GM19438 (cell line): ENCODE measurements around the gene PPP4C.

Experiments used
- ATAC-seq: cut with Tn5 transposase; IDR thresholded peaks from one replicate; pipeline ENCODE4 v1.9.1; 2021; ENCODE audit warnings: low read depth; ENCODE audit not compliant: unreplicated experiment

Gene PPP4C

DNA sequence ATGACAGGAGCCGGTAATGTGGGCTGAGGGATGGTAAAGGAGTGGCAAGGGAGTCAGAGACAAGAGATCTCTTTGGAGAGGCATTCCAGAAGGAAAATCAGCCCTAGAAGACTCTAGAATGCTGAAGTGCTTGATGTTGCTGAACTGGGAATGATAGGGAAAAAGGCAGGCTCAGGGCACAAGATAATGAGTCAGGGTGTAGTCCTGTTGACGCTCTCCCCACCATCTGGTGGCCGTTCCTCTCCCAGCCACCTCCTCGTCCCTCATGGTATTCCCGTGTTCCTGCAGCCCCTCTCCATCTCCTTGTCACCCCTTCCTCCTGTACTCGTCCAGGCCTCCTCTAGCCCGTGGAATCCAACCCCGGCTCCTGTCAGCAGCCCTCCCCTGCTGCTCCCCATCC, 21.3 kb upstream of the PPP4C start:
- ATAC-seq, result no peak

DNA sequence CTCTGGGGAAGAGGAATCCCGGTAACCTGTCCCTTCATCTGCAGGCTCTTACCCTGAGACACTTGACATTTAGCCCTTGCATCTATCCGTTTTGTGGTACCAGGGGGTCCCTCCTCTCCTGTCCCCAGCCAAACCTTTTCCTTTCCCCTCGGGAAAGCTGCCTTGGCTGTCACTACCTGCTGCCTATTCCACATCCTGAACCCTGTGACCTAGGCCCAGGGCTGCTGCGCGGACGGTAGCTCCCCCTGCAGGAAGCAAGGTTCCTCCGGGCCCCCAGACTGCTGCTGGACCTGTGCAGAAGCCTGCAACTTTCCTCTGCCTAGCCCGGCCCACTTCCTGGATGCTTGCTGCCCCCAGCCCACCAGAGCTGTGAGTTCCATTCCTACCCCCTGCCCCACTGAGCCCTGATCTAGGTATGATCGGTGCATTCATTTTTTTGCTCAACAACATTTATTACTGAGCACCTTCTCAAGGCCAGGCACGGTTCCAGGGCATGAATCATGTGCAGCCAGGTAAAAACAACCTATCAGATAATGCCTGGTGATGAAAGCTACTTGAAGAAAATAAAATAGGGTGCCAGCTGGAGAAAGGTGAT, 20.7 kb upstream of the PPP4C start:
- ATAC-seq, result no peak

DNA sequence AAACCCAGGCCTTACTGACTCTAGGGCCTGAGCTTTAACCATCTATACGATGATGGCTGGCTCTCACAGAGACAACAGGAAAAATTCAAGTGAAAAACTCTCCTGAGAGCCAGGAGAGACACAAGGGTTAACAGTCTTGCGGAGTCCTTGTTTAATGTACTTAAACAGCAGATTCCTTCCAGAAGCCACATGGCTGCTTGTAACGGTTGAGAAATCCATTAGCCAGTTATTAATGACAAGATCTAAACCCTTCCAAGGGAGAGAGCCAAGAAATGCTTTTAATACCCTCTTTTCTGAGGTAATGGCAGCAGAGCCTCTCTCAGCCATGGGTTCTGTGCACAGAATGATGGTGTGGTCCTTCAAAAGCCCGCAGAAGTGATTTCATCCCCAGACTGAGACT, 15.4 kb upstream of the PPP4C start:
- no peak for ATAC-seq

DNA sequence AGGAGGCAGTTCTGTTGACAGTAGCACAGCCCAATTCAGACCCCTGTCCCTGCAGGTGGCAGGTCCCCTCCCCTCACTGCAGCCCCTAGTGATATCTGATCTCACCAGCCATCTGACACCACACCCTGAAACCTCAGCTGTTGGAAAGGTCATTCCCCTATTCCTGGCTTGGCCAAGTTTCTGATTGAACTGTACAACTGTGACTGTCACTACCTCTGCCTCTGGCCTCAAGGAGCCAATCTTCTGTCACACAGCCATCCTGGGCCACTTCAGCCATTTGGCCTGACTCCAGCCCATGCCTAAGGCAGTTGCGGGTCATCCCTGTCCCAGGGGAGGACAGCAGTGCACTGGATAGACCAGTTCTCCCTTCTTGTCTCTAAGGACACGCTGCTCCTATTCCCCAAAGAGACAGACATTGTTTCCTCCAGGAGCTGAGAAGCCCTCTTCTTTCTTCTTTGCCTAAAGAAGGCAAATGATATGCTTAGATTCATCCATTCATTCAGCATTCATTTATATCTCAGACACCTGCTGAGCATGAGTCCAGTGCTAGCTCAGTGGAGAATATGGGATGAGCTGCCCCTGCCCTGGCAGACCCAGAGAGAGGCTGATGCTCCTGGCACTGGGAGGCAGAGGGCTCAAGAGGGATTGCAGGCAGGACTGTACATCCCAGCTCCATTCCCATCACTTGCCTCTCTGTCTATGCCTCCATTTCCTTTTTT, 14.8 kb upstream of the PPP4C start:
- ATAC-seq, result no peak

DNA sequence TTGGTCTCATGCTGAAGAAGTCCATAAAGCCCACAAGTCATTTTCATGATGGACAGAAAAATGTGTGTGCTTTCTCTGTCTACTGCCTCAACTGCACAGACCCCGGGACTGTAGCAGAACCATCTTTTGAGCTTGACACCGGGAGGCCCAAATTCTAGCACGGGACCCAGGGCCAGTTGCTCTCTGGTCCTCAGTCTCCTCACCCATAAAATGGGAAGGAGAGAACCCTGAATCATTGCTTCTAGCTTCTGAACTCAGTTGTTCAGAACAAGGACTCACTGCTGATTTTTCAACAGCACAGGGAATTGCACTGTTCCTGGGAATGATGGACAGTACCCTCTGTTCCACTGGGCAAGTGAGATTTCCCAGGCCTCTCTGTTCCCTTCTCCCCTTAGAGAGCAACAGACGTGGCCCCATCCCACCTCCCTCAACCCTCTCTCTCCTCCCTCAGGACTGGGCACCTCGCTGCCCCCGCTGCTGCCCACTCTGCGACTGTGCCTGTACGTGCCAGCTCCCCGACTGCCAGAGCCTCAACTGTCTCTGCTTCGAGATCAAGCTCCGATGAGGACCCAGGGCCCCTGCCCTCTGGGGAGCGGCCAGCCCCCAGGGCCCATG, 12.4 kb upstream of the PPP4C start:
- no peak for ATAC-seq

DNA sequence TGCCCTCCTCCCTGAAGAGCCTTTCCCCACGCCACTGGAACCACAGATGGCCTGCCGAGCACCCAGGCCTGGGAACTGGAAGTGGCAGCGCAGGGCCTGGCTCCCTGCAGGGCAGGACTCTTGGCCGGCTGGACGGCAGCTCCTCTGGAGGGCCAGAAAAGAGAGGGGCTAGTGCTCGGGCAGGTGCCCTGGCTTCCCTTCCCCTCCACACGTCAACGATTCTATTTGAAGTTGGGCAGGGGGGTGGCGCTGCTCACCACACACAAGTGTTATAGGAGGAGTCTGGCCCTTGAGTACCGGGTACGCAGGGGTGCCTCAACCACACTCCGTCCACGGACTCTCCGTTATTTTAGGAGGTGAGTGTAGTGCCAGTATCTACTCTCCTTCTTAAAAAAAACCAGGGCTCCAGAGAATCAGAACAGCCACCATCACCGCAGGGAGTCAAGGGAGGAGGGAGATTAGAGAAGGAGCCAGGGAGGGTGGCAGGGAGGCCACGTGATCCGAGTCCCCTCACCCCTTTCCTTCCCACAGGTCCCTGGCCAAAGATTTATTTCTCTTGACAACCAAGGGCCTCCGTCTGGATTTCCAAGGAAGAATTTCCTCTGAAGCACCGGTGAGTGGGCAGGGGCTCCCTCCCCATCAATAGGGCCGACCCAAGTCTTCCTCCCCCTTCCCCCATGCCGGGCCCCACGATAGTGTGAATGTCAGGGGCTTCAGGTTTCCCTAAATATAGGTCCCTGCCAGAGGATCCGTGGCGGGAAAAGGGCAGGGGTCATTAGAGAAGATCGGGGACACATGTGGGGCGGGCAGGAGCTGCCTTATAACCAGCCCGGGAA, 11.7 kb upstream of the PPP4C start:
- peak; percentile 34 for ATAC-seq

DNA sequence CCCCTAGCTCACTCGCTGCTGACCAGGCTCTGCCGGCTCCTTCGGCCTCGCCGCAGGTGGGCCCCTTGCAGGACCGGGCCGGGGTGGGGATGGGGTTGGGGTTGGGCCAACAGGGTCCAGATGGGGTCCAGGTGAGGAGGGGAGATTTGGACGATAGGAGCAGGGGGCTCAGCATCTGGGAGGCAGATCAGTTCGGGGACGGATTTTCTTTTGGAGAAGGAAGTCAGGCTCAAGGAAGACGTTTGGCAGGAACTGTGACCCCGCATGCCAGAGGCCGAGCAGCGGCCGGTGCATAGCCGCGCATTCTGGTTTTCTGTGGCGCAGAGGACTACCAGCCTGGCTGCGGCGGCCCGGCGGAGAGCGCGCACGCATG, 11.1 kb upstream of the PPP4C start:
- no peak for ATAC-seq

DNA sequence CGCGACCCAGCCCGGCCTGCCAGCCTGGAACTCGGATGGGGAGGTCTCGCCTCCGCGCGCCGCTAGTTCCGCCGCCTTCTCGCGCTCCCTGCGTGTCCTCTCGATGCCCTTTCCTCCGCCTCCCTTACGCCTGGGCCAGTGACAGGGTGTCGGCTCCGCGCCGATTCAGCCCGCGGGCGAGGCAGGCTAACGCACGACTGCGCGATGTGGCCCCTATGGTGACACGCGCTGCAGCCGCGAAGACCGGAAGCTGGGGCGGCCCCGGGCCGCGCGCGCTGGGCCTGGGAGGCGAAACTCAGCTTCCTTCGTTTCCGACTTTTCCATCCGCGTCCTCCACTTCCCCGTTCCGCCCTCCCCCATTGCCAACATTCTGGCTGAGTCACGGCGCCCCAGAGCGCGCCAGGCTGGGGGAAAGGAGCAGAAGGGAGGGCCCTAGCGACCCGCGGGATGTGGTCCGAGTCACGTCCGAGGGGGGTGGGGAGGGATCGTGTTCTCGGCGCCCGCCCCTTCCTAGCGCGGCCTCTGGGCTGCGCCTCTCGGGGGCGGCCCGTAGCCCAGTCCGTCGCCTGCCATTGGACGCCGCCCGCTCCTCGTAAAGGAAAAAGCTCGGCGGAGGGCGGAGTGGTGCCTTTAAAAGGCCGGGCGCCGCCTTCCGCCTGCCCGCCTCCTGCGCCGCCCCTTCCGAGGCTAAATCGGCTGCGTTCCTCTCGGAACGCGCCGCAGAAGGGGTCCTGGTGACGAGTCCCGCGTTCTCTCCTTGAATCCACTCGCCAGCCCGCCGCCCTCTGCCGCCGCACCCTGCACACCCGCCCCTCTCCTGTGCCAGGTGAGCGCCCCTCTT, 10.5 kb upstream of the PPP4C start, which contains the start of gene ALDOA:
TSS of gene ALDOA (plus strand) at position 659 of the 841 bp plus-strand sequence. CDS start 1,138 bp downstream, outside the sequence.
- peak; percentile 66 for ATAC-seq

DNA sequence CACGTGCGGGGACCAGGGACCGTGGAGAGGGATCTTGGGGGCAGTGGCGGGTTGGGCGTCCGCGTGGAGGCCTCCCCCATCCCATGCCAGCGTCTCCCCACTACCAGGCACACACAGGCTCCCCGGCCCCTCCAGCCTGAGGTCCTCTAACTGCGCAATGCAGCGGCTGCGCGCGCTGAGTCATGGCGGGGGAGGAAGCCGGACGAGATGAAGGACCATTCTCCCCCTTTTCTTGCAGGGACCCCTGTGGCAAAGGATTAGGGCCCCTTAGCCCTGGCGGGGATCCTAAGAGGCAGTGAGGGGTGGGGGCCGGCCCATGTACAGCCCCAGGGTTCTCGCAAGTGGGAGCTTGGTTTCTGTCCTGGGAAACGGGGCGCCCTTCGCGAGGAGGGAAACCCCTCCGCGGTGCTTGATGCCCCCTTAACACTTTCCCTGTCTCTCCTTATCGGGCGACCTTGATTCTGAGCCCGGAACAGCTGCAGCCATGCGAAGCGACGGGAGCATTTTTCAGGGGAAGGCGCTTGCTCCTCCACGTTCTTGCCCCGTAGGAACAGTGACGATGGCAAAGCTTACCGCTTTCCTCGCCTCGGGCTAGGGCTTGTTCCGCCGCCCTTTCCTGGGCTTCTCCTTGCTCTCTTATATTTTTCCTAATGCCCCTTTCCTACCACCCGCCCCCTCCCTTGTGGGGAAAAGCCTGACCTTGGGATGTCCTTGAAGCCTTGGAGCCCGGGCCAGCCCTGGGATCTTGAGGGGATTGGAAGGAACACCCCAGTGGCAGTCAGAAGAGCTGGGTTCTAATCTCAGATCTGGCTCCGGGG, 9.6 kb upstream of the PPP4C start:
- ATAC-seq, result no peak

DNA sequence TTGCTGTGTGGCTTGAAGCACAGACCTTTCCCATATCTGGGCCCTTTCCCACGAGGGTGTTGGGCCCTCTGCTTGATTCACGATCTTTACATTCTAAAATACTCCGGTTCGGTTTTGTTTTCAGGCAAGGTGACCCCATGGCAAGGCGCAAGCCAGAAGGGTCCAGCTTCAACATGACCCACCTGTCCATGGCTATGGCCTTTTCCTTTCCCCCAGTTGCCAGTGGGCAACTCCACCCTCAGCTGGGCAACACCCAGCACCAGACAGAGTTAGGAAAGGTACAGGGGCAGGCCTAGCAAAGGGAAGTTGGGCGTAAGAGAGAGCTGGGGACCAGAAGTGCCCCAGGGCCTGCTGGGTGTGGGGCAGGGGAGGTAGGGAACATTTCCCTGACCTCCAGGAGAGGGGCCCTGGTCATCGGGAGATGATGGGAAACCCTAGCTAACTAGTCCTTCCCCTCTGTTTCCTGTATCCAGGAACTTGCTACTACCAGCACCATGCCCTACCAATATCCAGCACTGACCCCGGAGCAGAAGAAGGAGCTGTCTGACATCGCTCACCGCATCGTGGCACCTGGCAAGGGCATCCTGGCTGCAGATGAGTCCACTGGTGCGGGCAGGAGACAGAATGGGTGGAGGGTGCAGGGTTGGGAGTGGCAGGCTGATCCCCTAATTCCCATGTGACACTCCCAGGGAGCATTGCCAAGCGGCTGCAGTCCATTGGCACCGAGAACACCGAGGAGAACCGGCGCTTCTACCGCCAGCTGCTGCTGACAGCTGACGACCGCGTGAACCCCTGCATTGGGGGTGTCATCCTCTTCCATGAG, 8.8 kb upstream of the PPP4C start:
- no peak for ATAC-seq

DNA sequence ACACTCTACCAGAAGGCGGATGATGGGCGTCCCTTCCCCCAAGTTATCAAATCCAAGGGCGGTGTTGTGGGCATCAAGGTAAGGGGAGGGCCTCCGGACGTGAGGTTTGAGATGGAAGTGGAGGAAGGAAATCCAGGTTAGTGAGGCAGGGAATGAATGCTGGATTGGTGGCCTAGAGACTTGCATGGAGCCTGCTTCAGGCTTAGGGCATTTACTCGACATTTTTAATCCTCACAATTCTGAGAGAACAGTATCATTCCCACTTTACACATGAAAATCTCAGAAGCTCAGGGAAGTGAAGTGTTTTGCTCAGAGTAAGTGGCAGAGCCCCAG, 8.2 kb upstream of the PPP4C start:
- no peak for ATAC-seq

DNA sequence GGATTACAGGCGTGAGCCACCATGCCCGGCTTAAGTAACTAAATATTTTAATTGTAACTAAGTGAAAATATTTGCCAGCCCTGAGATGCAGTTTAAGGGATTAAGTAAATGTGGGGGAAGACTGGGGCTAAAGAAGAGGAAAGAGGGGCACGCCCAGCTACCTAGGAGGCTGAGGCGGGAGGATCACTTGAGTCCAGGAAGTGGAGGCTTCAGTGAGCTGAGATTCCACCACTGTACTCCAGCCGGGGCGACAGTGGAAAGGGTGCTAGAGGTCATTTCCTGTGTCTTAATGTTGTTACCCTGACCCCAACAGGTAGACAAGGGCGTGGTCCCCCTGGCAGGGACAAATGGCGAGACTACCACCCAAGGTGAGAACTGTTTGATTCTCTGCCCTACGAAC, 7.5 kb upstream of the PPP4C start:
- ATAC-seq, result no peak

DNA sequence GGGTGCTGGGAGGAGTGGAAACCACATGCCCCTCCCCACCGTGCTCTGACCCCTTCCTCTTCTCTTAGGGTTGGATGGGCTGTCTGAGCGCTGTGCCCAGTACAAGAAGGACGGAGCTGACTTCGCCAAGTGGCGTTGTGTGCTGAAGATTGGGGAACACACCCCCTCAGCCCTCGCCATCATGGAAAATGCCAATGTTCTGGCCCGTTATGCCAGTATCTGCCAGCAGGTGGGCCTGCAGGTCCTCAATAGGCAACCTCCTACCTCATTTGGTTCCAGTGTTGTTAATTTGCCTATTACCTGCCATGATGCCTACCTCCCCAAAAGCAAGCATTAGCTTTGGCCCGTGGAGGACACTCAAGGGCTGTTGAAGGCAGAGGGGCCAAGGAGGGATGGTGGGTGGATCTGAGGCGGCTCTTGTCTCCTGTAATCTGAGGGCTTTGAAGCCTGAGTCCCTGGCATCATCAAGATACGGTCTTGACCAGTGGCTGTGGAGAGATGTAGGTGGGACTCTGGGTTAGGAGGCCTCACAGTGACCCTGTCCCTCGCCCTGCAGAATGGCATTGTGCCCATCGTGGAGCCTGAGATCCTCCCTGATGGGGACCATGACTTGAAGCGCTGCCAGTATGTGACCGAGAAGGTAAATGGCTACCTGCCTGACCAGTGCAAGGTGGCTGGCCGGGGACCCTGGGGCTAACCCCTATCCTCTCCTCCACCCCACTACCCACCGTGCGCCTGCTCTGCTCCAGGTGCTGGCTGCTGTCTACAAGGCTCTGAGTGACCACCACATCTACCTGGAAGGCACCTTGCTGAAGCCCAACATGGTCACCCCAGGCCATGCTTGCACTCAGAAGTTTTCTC, 6.8 kb upstream of the PPP4C start:
- ATAC-seq, result no peak

DNA sequence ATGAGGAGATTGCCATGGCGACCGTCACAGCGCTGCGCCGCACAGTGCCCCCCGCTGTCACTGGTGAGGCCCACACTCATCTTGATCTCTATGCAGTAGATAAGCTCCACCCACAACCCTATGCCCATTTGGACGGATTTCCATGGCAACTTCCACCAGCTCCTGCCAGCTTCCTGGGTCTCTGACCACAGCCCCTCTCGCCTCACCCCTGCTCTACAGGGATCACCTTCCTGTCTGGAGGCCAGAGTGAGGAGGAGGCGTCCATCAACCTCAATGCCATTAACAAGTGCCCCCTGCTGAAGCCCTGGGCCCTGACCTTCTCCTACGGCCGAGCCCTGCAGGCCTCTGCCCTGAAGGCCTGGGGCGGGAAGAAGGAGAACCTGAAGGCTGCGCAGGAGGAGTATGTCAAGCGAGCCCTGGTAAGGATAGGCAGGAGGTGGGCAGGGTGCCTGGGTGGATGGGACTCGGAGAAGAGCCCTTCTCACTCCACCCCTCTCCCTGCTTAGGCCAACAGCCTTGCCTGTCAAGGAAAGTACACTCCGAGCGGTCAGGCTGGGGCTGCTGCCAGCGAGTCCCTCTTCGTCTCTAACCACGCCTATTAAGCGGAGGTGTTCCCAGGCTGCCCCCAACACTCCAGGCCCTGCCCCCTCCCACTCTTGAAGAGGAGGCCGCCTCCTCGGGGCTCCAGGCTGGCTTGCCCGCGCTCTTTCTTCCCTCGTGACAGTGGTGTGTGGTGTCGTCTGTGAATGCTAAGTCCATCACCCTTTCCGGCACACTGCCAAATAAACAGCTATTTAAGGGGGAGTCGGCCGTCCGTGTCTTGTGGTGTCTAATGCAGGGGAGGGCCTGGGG, 6.0 kb upstream of the PPP4C start:
- no peak for ATAC-seq

DNA sequence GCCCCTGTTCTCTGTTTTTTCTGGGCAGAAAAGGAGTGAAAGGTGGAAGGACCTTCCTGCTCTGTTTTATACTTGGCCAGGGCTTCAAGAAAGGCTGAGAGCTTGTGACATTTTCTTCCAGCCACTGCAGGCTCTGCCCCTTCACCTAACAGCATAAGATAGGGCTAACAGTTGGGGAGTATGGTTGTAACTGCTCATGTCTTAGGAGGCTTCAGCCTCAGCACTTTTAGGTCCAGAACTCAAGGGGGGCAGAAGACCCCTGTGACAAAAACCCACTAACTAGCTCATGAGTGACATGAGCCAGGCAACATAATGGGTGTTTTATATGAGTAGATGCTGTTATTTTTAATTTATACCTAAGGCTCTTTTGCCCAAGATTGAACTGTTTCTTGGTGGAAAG, 5.3 kb upstream of the PPP4C start:
- no peak for ATAC-seq

DNA sequence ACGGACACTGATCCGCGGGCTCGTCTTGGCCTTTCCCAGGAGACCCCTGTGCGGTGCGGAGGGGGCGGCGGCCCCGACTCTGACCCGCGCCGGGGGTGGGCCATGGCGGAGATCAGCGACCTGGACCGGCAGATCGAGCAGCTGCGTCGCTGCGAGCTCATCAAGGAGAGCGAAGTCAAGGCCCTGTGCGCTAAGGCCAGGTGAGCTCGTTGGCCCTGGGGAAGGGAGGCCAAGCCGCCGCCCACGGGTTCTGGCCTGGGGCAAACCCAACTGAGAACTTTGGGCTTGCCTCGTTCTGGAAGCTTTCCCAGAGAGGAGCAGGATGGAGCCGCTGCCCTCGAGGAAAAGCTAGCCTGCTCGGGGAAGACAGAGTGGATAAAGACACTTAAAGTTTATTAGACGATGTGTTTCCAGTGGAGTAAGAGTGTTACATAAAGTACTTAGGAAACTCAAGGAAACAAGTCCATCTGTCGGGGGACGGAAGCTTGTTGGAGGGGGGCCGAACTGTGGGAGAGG, 540 bp downstream of the PPP4C start:
- no peak for ATAC-seq

DNA sequence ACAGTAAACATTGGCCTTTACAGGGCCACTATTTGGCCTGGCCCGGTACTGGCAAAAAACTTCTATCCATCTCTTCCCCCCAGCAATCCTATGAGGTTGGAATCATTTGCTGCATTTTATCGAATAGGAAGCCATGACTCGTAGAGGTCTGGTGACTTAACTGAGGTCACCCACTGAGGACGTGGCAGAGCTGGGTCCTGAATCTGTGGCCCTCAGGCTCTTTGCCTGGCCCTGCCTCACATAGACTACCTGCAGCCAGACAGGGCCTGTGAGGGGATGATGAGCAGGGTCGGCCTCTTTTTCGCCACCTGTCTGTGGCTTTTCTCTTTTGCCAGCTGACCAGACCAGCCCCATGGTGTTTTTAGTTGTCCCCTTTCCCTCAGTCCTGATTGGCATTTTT, 1.9 kb downstream of the PPP4C start:
- ATAC-seq, result no peak
